CD4-positive, alpha-beta memory T cell (primary cell): Measurements from ENCODE around the gene ATR. TPM values are rescaled to one million over a fixed set of nuclear protein-coding genes. Genes with fewer than 3 reads are reported as not detected.
"Not testable (repeated sequence)": the region's sequence is repeated elsewhere in the genome, so short reads cannot be mapped to it uniquely, and the experiment has no call there.

Experiments
- CTCF ChIA-PET: fragments of 350-600 bp; sonication (Branson Sonifier 250); formaldehyde crosslinking; loops from one replicate; lab custom pipeline; 2021; ENCODE audit warnings: inconsistent platforms; ENCODE audit not compliant: partially characterized antibody; lab: Charles Lee
- POLR2A ChIA-PET: fragments of 350-600 bp; sonication (Branson Sonifier 250); formaldehyde crosslinking; loops from one replicate; lab custom pipeline; 2021; ENCODE audit not compliant: partially characterized antibody; lab: Charles Lee
- DNase-seq, 5 donors: peaks; one replicate each; pipeline versions ENCODE4 v3.0.0 to v3.0.0-alpha.2; 2020 to 2022; ENCODE audit warnings: mixed read lengths in 1 of 5
- H3K27ac ChIP-seq: one replicate; pipeline ENCODE4 v1.7.0; 2013; ENCODE audit warnings: low read depth, low read length
- H3K27me3 ChIP-seq: 2 replicates; pipeline ENCODE4 v1.7.0; 2013; ENCODE audit warnings: mild to moderate bottlenecking, low read length, moderate library complexity; ENCODE audit not compliant: insufficient read depth
- H3K36me3 ChIP-seq: 2 replicates; pipeline ENCODE4 v1.7.0; 2013; ENCODE audit warnings: mild to moderate bottlenecking, low read length, moderate library complexity; ENCODE audit not compliant: insufficient read depth
- H3K4me1 ChIP-seq: 2 replicates; pipeline ENCODE4 v1.7.0; 2013; ENCODE audit warnings: mild to moderate bottlenecking, low read length, moderate library complexity; ENCODE audit not compliant: insufficient read depth
- H3K4me3 ChIP-seq, 2 donors: one replicate each; pipeline ENCODE4 v1.7.0; 2013; ENCODE audit warnings: low read length in 2 of 2, mild to moderate bottlenecking in 1 of 2
- H3K9me3 ChIP-seq, 2 donors: one replicate each; pipeline ENCODE4 v1.7.0; 2013; ENCODE audit warnings: low read length in 2 of 2, control low read depth in 1 of 2; ENCODE audit not compliant: control insufficient read depth in 1 of 2
- H3K27ac Mint-ChIP-seq, 7 donors: one replicate each; pipeline ENCODE4 v1.8.0; 2020 to 2021; ENCODE audit warnings: mixed read lengths in 7 of 7, mild to moderate bottlenecking in 6 of 7, inconsistent platforms in 3 of 7, moderate library complexity in 3 of 7
- H3K27me3 Mint-ChIP-seq, 2 donors: one replicate each; pipeline ENCODE4 v1.8.0; 2020 to 2021; ENCODE audit warnings: mixed read lengths in 2 of 2
- H3K36me3 Mint-ChIP-seq, 2 donors: one replicate each; pipeline ENCODE4 v1.8.0; 2020 to 2021; ENCODE audit warnings: mixed read lengths in 2 of 2, inconsistent platforms in 1 of 2, mild to moderate bottlenecking in 1 of 2
- H3K4me1 Mint-ChIP-seq, 4 donors: one replicate each; pipeline ENCODE4 v1.8.0; 2020 to 2021; ENCODE audit warnings: mixed read lengths in 4 of 4, mild to moderate bottlenecking in 1 of 4
- H3K4me3 Mint-ChIP-seq, 8 donors: one replicate each; pipeline ENCODE4 v1.8.0; 2020 to 2021; ENCODE audit warnings: mixed read lengths in 8 of 8, mild to moderate bottlenecking in 7 of 8, moderate library complexity in 6 of 8, inconsistent platforms in 3 of 8
- H3K9me3 Mint-ChIP-seq, 8 donors: one replicate each; pipeline ENCODE4 v1.8.0; 2020 to 2021; ENCODE audit warnings: mixed read lengths in 8 of 8, mild to moderate bottlenecking in 5 of 8, inconsistent platforms in 3 of 8, moderate library complexity in 1 of 8
- intact Hi-C: fragments of 100-400 bp; cut with micrococcal nuclease; formaldehyde crosslinking; loops from one replicate; pipeline ENCODE4 v1.15.1; 2023
- polyA plus RNA-seq, 2 donors: library from polyadenylated mRNA; unstranded; fragments of 300-500 nt; fragmentation: Illumina TruSeq; gene quantifications; one replicate each; pipeline ENCODE4 v1.2.3, GENCODE V29; 2021
- total RNA-seq, 2 experiments: library from RNA; stranded (reverse); gene quantifications; one replicate each; pipeline ENCODE4 v1.2.3, GENCODE V29; 2021

Gene ATR
- total and polyA plus RNA-seq, 4 experiments from 2014 or later = 4.3 to 45.6 (median 27.3) TPM

DNA sequence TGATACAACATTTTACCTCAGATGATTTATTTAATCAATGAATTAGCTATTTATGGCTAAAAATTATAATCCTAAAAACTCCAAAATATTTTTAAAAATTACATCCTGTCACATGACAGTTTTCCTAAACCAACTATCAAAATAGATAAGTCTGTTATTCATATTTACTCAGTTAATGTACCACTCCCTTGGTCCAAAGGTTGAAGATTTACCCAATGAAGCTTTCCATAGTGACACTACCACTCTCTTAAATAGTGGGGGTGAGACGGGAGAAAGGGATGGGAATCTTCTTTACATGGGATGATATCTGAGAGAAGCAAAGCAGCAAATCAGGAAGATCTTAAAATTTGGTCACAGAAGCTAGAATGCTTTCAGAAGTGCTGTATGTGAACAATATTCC, 161.2 kb downstream of the ATR start:
- H3K4me3 ChIP-seq = no peak overlapping the region
- no peak overlapping the region for H3K27ac Mint-ChIP-seq
- peaks cover 43% of the 10 kb centered on the region for H3K36me3 ChIP-seq
- POLR2A ChIA-PET = no interaction called here
- no peaks in the 10 kb centered on the region for H3K9me3 ChIP-seq
- no peak overlapping the region for H3K4me3 Mint-ChIP-seq
- no peak overlapping the region for H3K27ac ChIP-seq
- no peak for DNase-seq
- peaks cover 0 to 2% (median 0%) of the 10 kb centered on the region in 4 donors for H3K4me1 Mint-ChIP-seq
- no peaks in the 10 kb centered on the region for H3K4me1 ChIP-seq
- no peaks in the 10 kb centered on the region for H3K9me3 Mint-ChIP-seq
- no peaks in the 10 kb centered on the region for H3K27me3 Mint-ChIP-seq
- no peaks in the 10 kb centered on the region for H3K27me3 ChIP-seq
- CTCF ChIA-PET = interaction anchor here (0.8 kb wide), 1 partner anchor 13 kb away, joined by 3 read pairs; no protein-coding TSS in a partner anchor
- intact Hi-C loops = no loop called here
- H3K36me3 Mint-ChIP-seq = peaks cover 37 to 59% of the 10 kb centered on the region in 2 donors

- H3K9me3 Mint-ChIP-seq, H3K4me1 ChIP-seq, DNase-seq, H3K27ac ChIP-seq, H3K4me3 Mint-ChIP-seq, H3K27ac Mint-ChIP-seq, H3K4me3 ChIP-seq, H3K27me3 ChIP-seq, intact Hi-C loops, H3K9me3 ChIP-seq, H3K27me3 Mint-ChIP-seq, H3K4me1 Mint-ChIP-seq, POLR2A ChIA-PET: not testable (repeated sequence)
- CTCF ChIA-PET = interaction anchor here (0.5 kb wide), 1 partner anchor 109 kb away, joined by 3 read pairs; no protein-coding TSS in a partner anchor
- H3K36me3 Mint-ChIP-seq = peaks cover 67 to 70% of the 10 kb centered on the region in 2 donors
- H3K36me3 ChIP-seq = peaks cover 41% of the 10 kb centered on the region
These were observed 178.0 kb downstream of the ATR start for GRCh38 chr3:142400537-142400936.

Other genes starting within 250 kb of the ATR start
- 100 to 1,000 TPM; 102 to 104 TPM for gene XRN1, start 130.7 kb downstream of the ATR start, total RNA-seq
- gene XRN1, start 130.7 kb downstream of the ATR start, polyA plus RNA-seq = 10 to 100 TPM; 44.5 to 62.5 TPM
- gene PLS1, start 17.7 kb upstream of the ATR start, total RNA-seq = 1 to 10 TPM; 2.7 to 3.1 TPM
- gene PLS1, start 17.7 kb upstream of the ATR start, polyA plus RNA-seq = 1 to 10 TPM; 5.0 to 6.2 TPM
- gene TRPC1, start 145.3 kb upstream of the ATR start, total RNA-seq = 1 to 10 TPM; 6.0 to 8.8 TPM
- gene TRPC1, start 145.3 kb upstream of the ATR start, polyA plus RNA-seq = 1 to 10 TPM; 1.5 to 1.6 TPM